Activated T-cell treated with anti-CD3 and anti-CD28 coated beads, Interleukin-2, amount 50 U/mL, for 4 hours (primary cell): ENCODE measurements around the gene UBA52. TPM values are rescaled to one million over a fixed set of nuclear protein-coding genes. Genes with fewer than 3 reads are reported as not detected.

ENCODE experiments used
- ATAC-seq, 2 donors: fragments of 200-7000 bp; cut with Tn5 transposase; one replicate each; pipeline ENCODE4 v1.10.0; 2021
- DNase-seq: peaks from one replicate; pipeline ENCODE4 v3.0.0-alpha.2; 2020
- H3K27me3 Mint-ChIP-seq: one replicate; pipeline ENCODE4 v1.8.0; 2021; ENCODE audit warnings: low read depth, mixed read lengths
- H3K36me3 Mint-ChIP-seq: one replicate; pipeline ENCODE4 v1.8.0; 2022; ENCODE audit warnings: mixed read lengths; ENCODE audit not compliant: insufficient read depth
- H3K4me1 Mint-ChIP-seq: one replicate; pipeline ENCODE4 v1.8.0; 2021; ENCODE audit warnings: low read depth, mixed read lengths
- H3K4me3 Mint-ChIP-seq: one replicate; pipeline ENCODE4 v1.8.0; 2021; ENCODE audit warnings: mild to moderate bottlenecking, moderate library complexity, mixed read lengths
- H3K9me3 Mint-ChIP-seq: one replicate; pipeline ENCODE4 v1.8.0; 2021; ENCODE audit warnings: mixed read lengths
- total RNA-seq, 3 donors: library from RNA; stranded (reverse); gene quantifications; one replicate each; pipeline ENCODE4 v1.2.1, GENCODE V29; 2021

The UBA52 gene
- total RNA-seq, 3 donors from 2014 or later: 1,928 to 2,027 (median 1,945) TPM

GRCh38 chr19:18613589-18614234 lies 42.1 kb downstream of the UBA52 start:
- no peak for ATAC-seq
- no peak for DNase-seq
- H3K4me1 Mint-ChIP-seq: peaks cover 17% of the 10 kb centered on the region
- H3K36me3 Mint-ChIP-seq: no peaks in the 10 kb centered on the region
- H3K27me3 Mint-ChIP-seq: peaks cover 68% of the 10 kb centered on the region
- peak overlapping the region; percentile 66 for H3K4me3 Mint-ChIP-seq
- no peaks in the 10 kb centered on the region for H3K9me3 Mint-ChIP-seq

GRCh38 chr19:18616023-18616422 lies 44.4 kb downstream of the UBA52 start:
- Mint-ChIP-seq H3K36me3 (no peaks in the 10 kb centered on the region), H3K4me1 (peaks cover 16% of the 10 kb centered on the region), H3K27me3 (peaks cover 53% of the 10 kb centered on the region), H3K9me3 (no peaks in the 10 kb centered on the region), H3K4me3 (no peak overlapping the region)
- no peak for DNase-seq
- no peak for ATAC-seq

- no peak for DNase-seq
- Mint-ChIP-seq H3K4me1 (peaks cover 6% of the 10 kb centered on the region), H3K4me3 (no peak overlapping the region), H3K9me3 (no peaks in the 10 kb centered on the region), H3K36me3 (no peaks in the 10 kb centered on the region), H3K27me3 (peaks cover 44% of the 10 kb centered on the region)
- ATAC-seq: no peak
These were observed 45.9 kb downstream of the UBA52 start for GRCh38 chr19:18617562-18617961.

GRCh38 chr19:18618236-18618635 lies 46.6 kb downstream of the UBA52 start:
- Mint-ChIP-seq H3K27me3 (peaks cover 42% of the 10 kb centered on the region), H3K36me3 (no peaks in the 10 kb centered on the region), H3K4me3 (no peak overlapping the region), H3K4me1 (peaks cover 5% of the 10 kb centered on the region), H3K9me3 (no peaks in the 10 kb centered on the region)
- no peak for DNase-seq
- ATAC-seq: no peak

- ATAC-seq: no peak
- no peaks in the 10 kb centered on the region for H3K4me1 Mint-ChIP-seq
- no peaks in the 10 kb centered on the region for H3K9me3 Mint-ChIP-seq
- peaks cover 26% of the 10 kb centered on the region for H3K27me3 Mint-ChIP-seq
- no peaks in the 10 kb centered on the region for H3K36me3 Mint-ChIP-seq
- no peak for DNase-seq
- no peak overlapping the region for H3K4me3 Mint-ChIP-seq
These were observed 48.7 kb downstream of the UBA52 start for GRCh38 chr19:18620311-18620710.

GRCh38 chr19:18620902-18621301 lies 49.2 kb downstream of the UBA52 start:
- H3K27me3 Mint-ChIP-seq: peaks cover 20% of the 10 kb centered on the region
- H3K36me3 Mint-ChIP-seq: no peaks in the 10 kb centered on the region
- no peaks in the 10 kb centered on the region for H3K4me1 Mint-ChIP-seq
- H3K9me3 Mint-ChIP-seq: no peaks in the 10 kb centered on the region
- no peak for ATAC-seq
- DNase-seq: no peak
- no peak overlapping the region for H3K4me3 Mint-ChIP-seq

- Mint-ChIP-seq H3K36me3 (no peaks in the 10 kb centered on the region), H3K4me1 (no peaks in the 10 kb centered on the region), H3K4me3 (no peak overlapping the region), H3K27me3 (peaks cover 8% of the 10 kb centered on the region), H3K9me3 (no peaks in the 10 kb centered on the region)
- DNase-seq (no peak), ATAC-seq (no peak)
These were observed 55.2 kb downstream of the UBA52 start for GRCh38 chr19:18626906-18627305.

Other genes with a start within 250 kb of the UBA52 start
- gene LSM4, start 248.8 kb upstream of the UBA52 start, total RNA-seq: 100 to 1,000 TPM; 209 to 254 (median 230) TPM
- gene PGPEP1, start 231.3 kb upstream of the UBA52 start, total RNA-seq: 10 to 100 TPM; 12.8 to 14.7 (median 13.0) TPM
- under 1 TPM; 0.53 to 0.71 (median 0.56) TPM for gene GDF15, start 185.7 kb upstream of the UBA52 start, total RNA-seq
- not detected for gene LRRC25, start 174.2 kb upstream of the UBA52 start, total RNA-seq
- gene SSBP4, start 152.5 kb upstream of the UBA52 start, total RNA-seq: 100 to 1,000 TPM; 119 to 155 (median 135) TPM
- 10 to 100 TPM; 10.2 to 16.6 (median 14.4) TPM for gene ISYNA1, start 133.7 kb upstream of the UBA52 start, total RNA-seq
- gene ELL, start 49.8 kb upstream of the UBA52 start, total RNA-seq: 10 to 100 TPM; 25.6 to 32.5 (median 28.8) TPM
- gene FKBP8, start 28.3 kb upstream of the UBA52 start, total RNA-seq: 100 to 1,000 TPM; 155 to 163 (median 155) TPM
- 100 to 1,000 TPM; 112 to 129 (median 126) TPM for gene KXD1, start 14.0 kb upstream of the UBA52 start, total RNA-seq
- 100 to 1,000 TPM in 2 of 3 donors, 10 to 100 TPM in 1; 99.7 to 139 (median 119) TPM for gene REX1BD, start 16.9 kb downstream of the UBA52 start, total RNA-seq
- under 1 TPM in 2 of 3 donors, not detected in 1; 0.32 to 0.76 TPM for gene CRLF1, start 34.9 kb downstream of the UBA52 start, total RNA-seq
- gene TMEM59L, start 41.0 kb downstream of the UBA52 start, total RNA-seq: not detected
- gene KLHL26, start 65.2 kb downstream of the UBA52 start, total RNA-seq: 10 to 100 TPM; 14.7 to 20.3 (median 17.0) TPM
- 1 to 10 TPM; 7.8 to 9.6 (median 8.9) TPM for gene CRTC1, start 111.8 kb downstream of the UBA52 start, total RNA-seq
- gene COMP, start 219.4 kb downstream of the UBA52 start, total RNA-seq: not detected